Transverse colon (tissue), 4 donors: ENCODE data around the gene KHDC3L. TPM values are rescaled to one million over a fixed set of nuclear protein-coding genes. Genes with fewer than 3 reads are reported as not detected.

Experiments used
- DNase-seq: peaks from one replicate; pipeline ENCODE4 v3.0.0-alpha.2; 2019
- H3K27ac ChIP-seq, 4 donors: fragments of 200-600 bp; sonication (generic); 2 replicates each; pipeline ENCODE4 v1.5.1; 2016 to 2018; ENCODE audit warnings: inconsistent platforms in 4 of 4
- H3K27me3 ChIP-seq: fragments of 200-600 bp; sonication (generic); 2 replicates; pipeline ENCODE4 v1.5.1; 2017; ENCODE audit warnings: inconsistent platforms
- H3K36me3 ChIP-seq, 4 donors: fragments of 200-600 bp; sonication (generic); 2 replicates each; pipeline ENCODE4 v1.5.1; 2017 to 2019; ENCODE audit warnings: inconsistent platforms in 4 of 4
- H3K4me1 ChIP-seq, 4 donors: fragments of 200-600 bp; sonication (generic); 2 replicates each; pipeline ENCODE4 v1.5.1; 2017 to 2020; ENCODE audit warnings: inconsistent platforms in 4 of 4
- H3K4me3 ChIP-seq, 4 donors: fragments of 200-600 bp; sonication (generic); 1 replicate in 1 of 4; 2 replicates in 3 of 4; pipeline versions ENCODE4 v1.5.1 to v1.6.1; 2017 to 2019; ENCODE audit warnings: inconsistent platforms in 4 of 4
- H3K9me3 ChIP-seq, 2 donors: fragments of 200-600 bp; sonication (generic); 2 replicates each; pipeline ENCODE4 v1.5.1; 2017 to 2019; ENCODE audit warnings: inconsistent platforms in 2 of 2
- CTCF ChIP-seq, 5 experiments: fragments of 200-600 bp in 3 of 5; fragments of 450-650 bp in 2 of 5; sonication (generic) in 3 of 5; IDR thresholded peaks; 1 replicate in 2 of 5; 2 replicates in 3 of 5; pipeline ENCODE4 v1.5.1; 2016 to 2017; ENCODE audit warnings: antibody characterized with exemption in 5 of 5, inconsistent platforms in 3 of 5, mild to moderate bottlenecking in 2 of 5, moderate library complexity in 1 of 5
- EP300 ChIP-seq: sonication (generic); formaldehyde crosslinking; IDR thresholded peaks from one replicate; pipeline ENCODE4 v1.6.1; 2017; ENCODE audit warnings: antibody characterized with exemption, low read depth
- POLR2A ChIP-seq: fragments of 450-650 bp; IDR thresholded peaks from one replicate; pipeline ENCODE4 v1.6.1; 2016; ENCODE audit warnings: antibody characterized with exemption, mild to moderate bottlenecking, moderate library complexity
- POLR2AphosphoS5 ChIP-seq, 3 donors: sonication (generic); formaldehyde crosslinking; IDR thresholded peaks; one replicate each; pipeline ENCODE4 v1.6.1; 2016; ENCODE audit warnings: antibody characterized with exemption in 3 of 3
- WGBS, 2 donors: methylation state at CpG; one replicate each; pipeline ENCODE4 v1.1.5; 2018; ENCODE audit warnings: low coverage in 1 of 2; 5-methylcytosine and 5-hydroxymethylcytosine counted together
- in situ Hi-C, 4 donors: fragments of 200-750 bp; cut with MboI; loops; one replicate each; pipeline versions ENCODE4 v1.15.0 to v1.15.1; 2017; ENCODE audit warnings: low sequenced_read_pairs in 3 of 4, low pct_ligation_motif_present in 1 of 4, low pct_unique_long_range_greater_than_20kb in 1 of 4
- intact Hi-C: fragments of 100-400 bp; cut with DNase I; formaldehyde crosslinking; loops from one replicate; pipeline ENCODE4 v1.15.1; 2023; ENCODE audit warnings: low total_unique reads
- total RNA-seq, 4 donors: library from RNA; depleted of rRNA; stranded (reverse); fragments of >200 nt; gene quantifications; one replicate each; pipeline ENCODE4 v1.1.0, GENCODE V29; 2016

Gene KHDC3L
- total RNA-seq, 4 donors from 2014 or later = not detected

- DNase-seq = no peak
- Histone ChIP-seq H3K9me3 (no peaks in the 10 kb centered on the region), H3K4me3 (no peak overlapping the region), H3K36me3 (no peaks in the 10 kb centered on the region), H3K4me1 (peaks cover 0 to 8% (median 5%) of the 10 kb centered on the region in 4 donors), H3K27me3 (no peaks in the 10 kb centered on the region), H3K27ac (no peak overlapping the region)
- intact Hi-C loops = no loop called here
- TF ChIP-seq CTCF (IDR thresholded peaks at IDR 0.05) (no peak), POLR2AphosphoS5 (IDR thresholded peaks at IDR 0.05) (no peak), EP300 (no peak), POLR2A (no peak)
- WGBS, 2 donors = 98% methylated on average over 3 of the region's 3 CpGs; no CpG with 5 or more reads in 1 of the 2 donors
- in situ Hi-C loops = no loop called here
Measured at GRCh38 chr6:73393278-73393677, 30.8 kb downstream of the KHDC3L start.

- in situ Hi-C loops = no loop called here
- Histone ChIP-seq H3K27ac (peak within 1 kb of the TSS in 2 of 4 donors; percentile 17 to 59), H3K4me1 (no peaks in the 10 kb centered on the region), H3K4me3 (peak within 1 kb of the TSS in 1 of 4 donors; percentile 27), H3K9me3 (no peaks in the 10 kb centered on the region), H3K27me3 (no peaks in the 10 kb centered on the region), H3K36me3 (no peaks in the 10 kb centered on the region)
- TF ChIP-seq POLR2A = no peak
- no peak for TF ChIP-seq EP300
- no peak for TF ChIP-seq CTCF (IDR thresholded peaks at IDR 0.05)
- no peak for TF ChIP-seq POLR2AphosphoS5 (IDR thresholded peaks at IDR 0.05)
- DNase-seq = peak; percentile 45
- 87 to 88% methylated on average over 7 to 54 of the region's 54 CpGs for WGBS, 2 donors
- intact Hi-C loops = no loop called here
Measured at GRCh38 chr6:73394577-73395354, 32.3 kb downstream of the KHDC3L start, which contains the start of gene DDX43. Gene DDX43, plus strand, starts transcription at chr6:73394828. Its CDS starts 78 bp downstream, at chr6:73394906.

DNA sequence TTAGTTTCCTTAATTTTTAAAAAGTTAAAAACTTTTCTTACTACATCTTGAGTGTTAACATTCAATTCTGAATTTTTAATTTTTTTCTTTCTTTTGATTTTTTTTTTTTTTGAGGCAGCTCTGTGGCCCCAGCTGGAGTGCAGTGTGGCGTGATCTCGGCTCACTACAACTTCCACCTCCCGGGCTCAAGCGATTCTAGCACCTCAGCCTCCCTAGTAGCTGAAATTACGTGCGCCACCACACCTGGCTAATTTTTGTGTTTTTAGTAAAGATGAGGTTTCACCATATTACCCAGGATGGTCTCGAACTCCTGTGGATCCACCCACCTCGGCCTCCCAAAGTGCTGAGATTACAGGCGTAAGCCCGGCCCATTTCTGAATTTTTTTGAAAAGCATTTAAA, 33.4 kb downstream of the KHDC3L start:
- no peak for DNase-seq
- Histone ChIP-seq H3K27ac (no peak overlapping the region), H3K36me3 (no peaks in the 10 kb centered on the region), H3K4me3 (no peak overlapping the region), H3K9me3 (no peaks in the 10 kb centered on the region), H3K27me3 (no peaks in the 10 kb centered on the region), H3K4me1 (no peaks in the 10 kb centered on the region)
- no peak for TF ChIP-seq POLR2AphosphoS5 (IDR thresholded peaks at IDR 0.05)
- TF ChIP-seq POLR2A = no peak
- no peak for TF ChIP-seq EP300
- no peak for TF ChIP-seq CTCF (IDR thresholded peaks at IDR 0.05)
- 91 to 92% methylated on average over 10 of the region's 10 CpGs for WGBS, 2 donors
- in situ Hi-C loops (no loop called here), intact Hi-C loops (no loop called here)

GRCh38 chr6:73400656-73401055, 38.2 kb downstream of the KHDC3L start:
- Histone ChIP-seq H3K4me1 (no peaks in the 10 kb centered on the region), H3K27me3 (no peaks in the 10 kb centered on the region), H3K27ac (no peak overlapping the region), H3K9me3 (no peaks in the 10 kb centered on the region), H3K36me3 (no peaks in the 10 kb centered on the region), H3K4me3 (no peak overlapping the region)
- TF ChIP-seq POLR2A = no peak
- TF ChIP-seq POLR2AphosphoS5 (IDR thresholded peaks at IDR 0.05) = no peak
- TF ChIP-seq CTCF (IDR thresholded peaks at IDR 0.05) = no peak
- TF ChIP-seq EP300 = no peak
- in situ Hi-C loops (no loop called here), intact Hi-C loops (no loop called here)
- no peak for DNase-seq
